Measurements from ENCODE around the gene EMSY. TPM values are rescaled to one million over a fixed set of nuclear protein-coding genes. Genes with fewer than 3 reads are reported as not detected.

Gene EMSY
- total RNA-seq, 4 donors from 2014 or later, result 27.6 to 36.5 (median 32.0) TPM

GRCh38 chr11:76596652-76597051 is 151.8 kb downstream of the EMSY start:
- H3K4me1 ChIP-seq, result no peaks in the 10 kb centered on the region
- TF ChIP-seq CTCF (IDR thresholded peaks at IDR 0.05), result no peak
- no peak for TF ChIP-seq POLR2A (IDR thresholded peaks at IDR 0.05)
- H3K9me3 ChIP-seq, result no peaks in the 10 kb centered on the region
- H3K36me3 ChIP-seq, result no peaks in the 10 kb centered on the region
- DNase-seq, result no peak
- H3K27ac ChIP-seq, result no peak overlapping the region
- no peak overlapping the region for H3K4me3 ChIP-seq
- no peaks in the 10 kb centered on the region for H3K27me3 ChIP-seq

- TF ChIP-seq POLR2A (IDR thresholded peaks at IDR 0.05) (no peak), CTCF (IDR thresholded peaks at IDR 0.05) (no peak)
- no peaks in the 10 kb centered on the region for H3K9me3 ChIP-seq
- H3K36me3 ChIP-seq, result no peaks in the 10 kb centered on the region
- H3K4me3 ChIP-seq, result no peak overlapping the region
- H3K27me3 ChIP-seq, result no peaks in the 10 kb centered on the region
- H3K27ac ChIP-seq, result no peak overlapping the region
- H3K4me1 ChIP-seq, result peaks cover 0 to 9% (median 0%) of the 10 kb centered on the region in 4 donors
- DNase-seq, result peak in 1 of 3 donors; percentile 37
Observed at GRCh38 chr11:76597533-76598425, 153.0 kb downstream of the EMSY start.

GRCh38 chr11:76598426-76598839 is 153.6 kb downstream of the EMSY start:
- DNase-seq, result peak in 2 of 3 donors; percentile 50 to 60

DNA sequence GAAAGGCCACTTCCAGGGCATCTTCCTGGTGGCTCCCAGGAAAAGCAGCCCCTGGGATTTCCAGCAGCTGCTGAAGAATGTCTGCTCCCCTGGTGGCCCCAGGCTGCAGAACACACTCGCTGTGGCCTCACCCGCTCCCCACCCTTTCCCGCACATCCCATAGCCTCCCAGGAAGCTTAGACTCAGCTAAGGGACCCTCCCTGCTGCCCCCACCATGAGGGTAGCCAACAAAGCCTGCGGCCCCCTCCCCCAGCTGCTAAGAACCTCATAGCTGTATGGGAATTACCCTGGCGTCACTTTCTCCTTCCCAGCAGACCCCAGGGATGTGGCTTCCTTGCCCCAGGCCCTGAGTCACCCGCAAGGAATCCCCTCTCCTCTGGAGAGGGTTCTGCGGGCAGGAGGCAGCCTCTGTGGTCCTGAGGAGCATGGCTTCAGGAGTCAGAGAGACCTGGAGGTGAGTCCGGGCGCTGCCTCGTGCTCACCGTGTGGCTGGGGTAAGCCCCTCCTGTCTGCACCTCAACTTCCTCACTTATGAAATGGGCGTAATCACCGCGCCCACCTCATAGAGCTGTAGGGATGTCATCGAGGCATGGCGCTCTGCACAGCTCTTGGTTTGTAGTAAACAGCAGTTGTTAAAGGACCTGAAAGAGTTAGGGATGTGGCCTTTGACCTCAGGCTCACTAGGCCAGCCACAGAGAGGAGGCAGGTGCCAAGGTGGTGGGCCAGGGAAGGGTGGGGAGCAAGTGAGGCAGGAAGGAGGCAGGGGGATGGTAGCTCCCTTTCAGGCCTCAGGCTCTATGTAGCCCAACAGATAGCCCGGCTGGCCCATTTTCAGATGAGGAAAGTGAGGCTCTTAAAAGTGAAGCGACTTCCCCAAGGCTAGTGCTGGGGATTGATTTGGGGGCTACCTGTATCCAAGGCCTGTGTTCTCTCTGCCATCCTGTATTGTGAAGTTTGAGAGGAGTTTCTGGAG is 154.5 kb downstream of the EMSY start:
- H3K36me3 ChIP-seq, result no peaks in the 10 kb centered on the region
- no peak overlapping the region for H3K27ac ChIP-seq
- TF ChIP-seq CTCF (IDR thresholded peaks at IDR 0.05) (no peak), POLR2A (IDR thresholded peaks at IDR 0.05) (no peak)
- no peaks in the 10 kb centered on the region for H3K9me3 ChIP-seq
- no peaks in the 10 kb centered on the region for H3K27me3 ChIP-seq
- no peak overlapping the region for H3K4me3 ChIP-seq
- peak in 1 of 3 donors; percentile 42 for DNase-seq
- peaks cover 0 to 25% (median 0%) of the 10 kb centered on the region in 4 donors for H3K4me1 ChIP-seq

More at GRCh38 chr11:76598426-76598839, 153.6 kb downstream of the EMSY start:
- Histone ChIP-seq H3K9me3 (no peaks in the 10 kb centered on the region), H3K27me3 (no peaks in the 10 kb centered on the region), H3K4me1 (peaks cover 0 to 16% (median 0%) of the 10 kb centered on the region in 4 donors), H3K4me3 (no peak overlapping the region), H3K27ac (no peak overlapping the region), H3K36me3 (no peaks in the 10 kb centered on the region)
- TF ChIP-seq CTCF (IDR thresholded peaks at IDR 0.05) (peak in 3 of 6 experiments; percentile 24 to 38 (median 25)), POLR2A (IDR thresholded peaks at IDR 0.05) (no peak)

DNA sequence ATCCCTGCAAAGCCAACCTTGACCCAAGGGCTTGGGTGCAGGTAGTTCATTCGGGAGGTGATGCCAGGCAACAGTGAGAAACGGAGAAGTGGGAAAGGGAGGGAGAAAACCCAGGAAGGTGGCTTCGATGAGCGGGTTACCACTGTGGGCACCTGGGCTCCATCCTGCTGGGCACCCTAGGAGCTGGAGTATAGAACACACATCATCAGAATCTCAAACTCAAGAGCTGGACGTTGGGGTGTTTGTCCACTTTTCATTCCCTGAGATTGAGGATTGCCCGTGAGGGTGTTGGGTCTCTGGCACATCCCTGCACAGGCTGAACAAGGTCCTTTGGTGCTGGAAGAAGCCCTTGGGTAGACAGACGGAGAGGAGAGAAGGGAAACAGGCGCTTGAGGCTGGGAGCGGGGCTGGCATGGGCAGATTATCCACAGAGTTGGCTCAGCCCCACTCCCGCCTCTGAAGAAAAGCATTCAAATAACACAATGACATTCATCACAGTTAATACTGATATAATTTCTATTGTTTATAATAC is 155.4 kb downstream of the EMSY start:
- DNase-seq, result peak in 1 of 3 donors; percentile 17
- H3K36me3 ChIP-seq, result no peaks in the 10 kb centered on the region
- no peak overlapping the region for H3K4me3 ChIP-seq
- H3K9me3 ChIP-seq, result no peaks in the 10 kb centered on the region
- TF ChIP-seq POLR2A (IDR thresholded peaks at IDR 0.05) (no peak), CTCF (IDR thresholded peaks at IDR 0.05) (no peak)
- H3K27ac ChIP-seq, result no peak overlapping the region
- H3K4me1 ChIP-seq, result peaks cover 0 to 33% (median 0%) of the 10 kb centered on the region in 4 donors
- H3K27me3 ChIP-seq, result no peaks in the 10 kb centered on the region

Measured in Peyer's patch (tissue), 4 donors.